SKM-1 treated with dmso at 0.1 percent for 144 hours (cell line): Measurements from ENCODE around the gene BCL11A.

Experiments used
- DNase-seq: peaks from one replicate; lab custom pipeline; 2025; ENCODE audit not compliant: unreplicated experiment; lab: John Stamatoyannopoulos, UW

The BCL11A gene

GRCh38 chr2:60488291-60488690 lies 65.2 kb downstream of the BCL11A start:
- DNase-seq: no peak

GRCh38 chr2:60487174-60487573 lies 66.3 kb downstream of the BCL11A start:
- DNase-seq: no peak

- no peak for DNase-seq
Observed at GRCh38 chr2:60486551-60486950, 66.9 kb downstream of the BCL11A start.

- DNase-seq: no peak
Observed at GRCh38 chr2:60486067-60486466, 67.4 kb downstream of the BCL11A start.

GRCh38 chr2:60485550-60485949 lies 67.9 kb downstream of the BCL11A start:
- DNase-seq: no peak

- DNase-seq: peak; percentile 8
Observed at GRCh38 chr2:60485055-60485454, 68.4 kb downstream of the BCL11A start.

GRCh38 chr2:60484133-60484645 lies 69.3 kb downstream of the BCL11A start:
- peak; percentile 25 for DNase-seq

- DNase-seq: no peak
Observed at GRCh38 chr2:60483401-60483800, 70.1 kb downstream of the BCL11A start.

GRCh38 chr2:60482222-60482621 lies 71.2 kb downstream of the BCL11A start:
- no peak for DNase-seq

GRCh38 chr2:60481257-60481656 lies 72.2 kb downstream of the BCL11A start:
- DNase-seq: no peak

GRCh38 chr2:60480089-60480773 lies 73.2 kb downstream of the BCL11A start:
- no peak for DNase-seq

- no peak for DNase-seq
Observed at GRCh38 chr2:60479226-60480088, 74.0 kb downstream of the BCL11A start.

GRCh38 chr2:60478660-60479059 lies 74.8 kb downstream of the BCL11A start:
- DNase-seq: no peak

GRCh38 chr2:60476206-60476954 lies 77.1 kb downstream of the BCL11A start:
- no peak for DNase-seq

GRCh38 chr2:60475123-60475830 lies 78.2 kb downstream of the BCL11A start:
- DNase-seq: no peak

GRCh38 chr2:60474301-60474700 lies 79.2 kb downstream of the BCL11A start:
- no peak for DNase-seq

GRCh38 chr2:60473546-60473945 lies 79.9 kb downstream of the BCL11A start:
- no peak for DNase-seq

GRCh38 chr2:60472663-60473289 lies 80.7 kb downstream of the BCL11A start:
- no peak for DNase-seq

- DNase-seq: no peak
Observed at GRCh38 chr2:60472041-60472440, 81.4 kb downstream of the BCL11A start.

GRCh38 chr2:60470340-60470739 lies 83.1 kb downstream of the BCL11A start:
- DNase-seq: no peak
